ENCODE data around the gene ECE1.
"Not testable (repeated sequence)": the region's sequence is repeated elsewhere in the genome, so short reads cannot be mapped to it uniquely, and the experiment has no call there.

Gene ECE1

GRCh38 chr1:21295545-21295944 lies 5.3 kb upstream of the ECE1 start:
- Histone ChIP-seq H3K9me3 (no peaks in the 10 kb centered on the region), H3K27me3 (ENCODE audit: low read depth) (no peaks in the 10 kb centered on the region), H3K4me3 (no peak overlapping the region), H3K36me3 (replicated peaks) (no peaks in the 10 kb centered on the region), H3K4me1 (peaks cover 3% of the 10 kb centered on the region; the same call in 1 of the 2 replicates)
- in situ Hi-C loops (cut with MboI; ENCODE audit: low sequenced_read_pairs), result no loop called here
- DNase-seq (ENCODE audit: low spot score in 2 of 2), result no peak

- no peak overlapping the region for H3K4me3 ChIP-seq
- no peaks in the 10 kb centered on the region for H3K9me3 ChIP-seq
- no peak for DNase-seq (ENCODE audit: low spot score in 2 of 2)
- peaks cover 5% of the 10 kb centered on the region; the same call in 1 of the 2 replicates for H3K4me1 ChIP-seq
- no peaks in the 10 kb centered on the region for H3K36me3 ChIP-seq (replicated peaks)
- H3K27me3 ChIP-seq (ENCODE audit: low read depth), result no peaks in the 10 kb centered on the region
- in situ Hi-C loops (cut with MboI; ENCODE audit: low sequenced_read_pairs), result no loop called here
Observed at GRCh38 chr1:21295002-21295401, 4.7 kb upstream of the ECE1 start.

GRCh38 chr1:21294266-21294989 lies 4.2 kb upstream of the ECE1 start:
- H3K9me3 ChIP-seq, result no peaks in the 10 kb centered on the region
- peaks cover 8% of the 10 kb centered on the region; the same call in 1 of the 2 replicates for H3K4me1 ChIP-seq
- no peak for DNase-seq (ENCODE audit: low spot score in 2 of 2)
- in situ Hi-C loops (cut with MboI; ENCODE audit: low sequenced_read_pairs), result no loop called here
- H3K4me3 ChIP-seq, result no peak overlapping the region
- H3K27me3 ChIP-seq (ENCODE audit: low read depth), result no peaks in the 10 kb centered on the region
- H3K36me3 ChIP-seq (replicated peaks), result no peaks in the 10 kb centered on the region

GRCh38 chr1:21293537-21294265 lies 3.4 kb upstream of the ECE1 start:
- Histone ChIP-seq H3K4me3 (no peak overlapping the region), H3K27me3 (ENCODE audit: low read depth) (no peaks in the 10 kb centered on the region), H3K4me1 (peaks cover 9% of the 10 kb centered on the region; the same call in 1 of the 2 replicates), H3K36me3 (replicated peaks) (no peaks in the 10 kb centered on the region), H3K9me3 (no peaks in the 10 kb centered on the region)
- DNase-seq (ENCODE audit: low spot score in 2 of 2), result no peak
- in situ Hi-C loops (cut with MboI; ENCODE audit: low sequenced_read_pairs), result no loop called here

- Histone ChIP-seq H3K27me3 (ENCODE audit: low read depth) (no peaks in the 10 kb centered on the region), H3K36me3 (replicated peaks) (no peaks in the 10 kb centered on the region), H3K4me1 (peaks cover 9% of the 10 kb centered on the region; the same call in 1 of the 2 replicates), H3K4me3 (no peak overlapping the region), H3K9me3 (no peaks in the 10 kb centered on the region)
- in situ Hi-C loops (cut with MboI; ENCODE audit: low sequenced_read_pairs), result no loop called here
- no peak for DNase-seq (ENCODE audit: low spot score in 2 of 2)
Observed at GRCh38 chr1:21292984-21293536, 2.8 kb upstream of the ECE1 start.

GRCh38 chr1:21292503-21292983 lies 2.3 kb upstream of the ECE1 start:
- in situ Hi-C loops (cut with MboI; ENCODE audit: low sequenced_read_pairs), result no loop called here
- H3K4me3 ChIP-seq, result no peak overlapping the region
- H3K4me1 ChIP-seq, result peaks cover 9% of the 10 kb centered on the region; the same call in 1 of the 2 replicates
- H3K9me3 ChIP-seq, result no peaks in the 10 kb centered on the region
- no peaks in the 10 kb centered on the region for H3K27me3 ChIP-seq (ENCODE audit: low read depth)
- DNase-seq (ENCODE audit: low spot score in 2 of 2), result no peak
- no peaks in the 10 kb centered on the region for H3K36me3 ChIP-seq (replicated peaks)

GRCh38 chr1:21291964-21292363 lies 1.7 kb upstream of the ECE1 start:
- H3K36me3 ChIP-seq (replicated peaks), result no peaks in the 10 kb centered on the region
- H3K4me1 ChIP-seq, result peaks cover 9% of the 10 kb centered on the region; the same call in 1 of the 2 replicates
- H3K9me3 ChIP-seq, result no peaks in the 10 kb centered on the region
- no peak overlapping the region for H3K4me3 ChIP-seq
- no peaks in the 10 kb centered on the region for H3K27me3 ChIP-seq (ENCODE audit: low read depth)
- in situ Hi-C loops (cut with MboI; ENCODE audit: low sequenced_read_pairs), result no loop called here
- DNase-seq (ENCODE audit: low spot score in 2 of 2), result no peak

GRCh38 chr1:21291184-21291583 lies 921 bp upstream of the ECE1 start:
- no peak overlapping the region for H3K4me3 ChIP-seq
- H3K4me1 ChIP-seq, result peaks cover 9% of the 10 kb centered on the region; the same call in 1 of the 2 replicates
- H3K36me3 ChIP-seq (replicated peaks), result no peaks in the 10 kb centered on the region
- no peaks in the 10 kb centered on the region for H3K27me3 ChIP-seq (ENCODE audit: low read depth)
- H3K9me3 ChIP-seq, result no peaks in the 10 kb centered on the region
- no peak for DNase-seq (ENCODE audit: low spot score in 2 of 2)
- in situ Hi-C loops (cut with MboI; ENCODE audit: low sequenced_read_pairs), result no loop called here

GRCh38 chr1:21290546-21290944 lies 282 bp upstream of the ECE1 start:
- in situ Hi-C loops (cut with MboI; ENCODE audit: low sequenced_read_pairs), result no loop called here
- DNase-seq (ENCODE audit: low spot score in 2 of 2), result no peak
- Histone ChIP-seq H3K27me3 (ENCODE audit: low read depth) (no peaks in the 10 kb centered on the region), H3K4me1 (peaks cover 9% of the 10 kb centered on the region; the same call in 1 of the 2 replicates), H3K9me3 (no peaks in the 10 kb centered on the region), H3K4me3 (peak overlapping the region; percentile 42), H3K36me3 (replicated peaks) (no peaks in the 10 kb centered on the region)

GRCh38 chr1:21289127-21289526 lies 1.1 kb downstream of the ECE1 start:
- in situ Hi-C loops (cut with MboI; ENCODE audit: low sequenced_read_pairs), result no loop called here
- no peaks in the 10 kb centered on the region for H3K27me3 ChIP-seq (ENCODE audit: low read depth)

GRCh38 chr1:21287905-21288514 lies 2.3 kb downstream of the ECE1 start:
- DNase-seq (ENCODE audit: low spot score in 2 of 2), result no peak
- H3K27me3 ChIP-seq (ENCODE audit: low read depth), result no peaks in the 10 kb centered on the region
- H3K4me1 ChIP-seq, result peaks cover 9% of the 10 kb centered on the region; the same call in 1 of the 2 replicates
- H3K9me3 ChIP-seq, result no peaks in the 10 kb centered on the region
- H3K36me3 ChIP-seq (replicated peaks), result no peaks in the 10 kb centered on the region
- in situ Hi-C loops (cut with MboI; ENCODE audit: low sequenced_read_pairs), result no loop called here
- no peak overlapping the region for H3K4me3 ChIP-seq

More at GRCh38 chr1:21289127-21289526, 1.1 kb downstream of the ECE1 start:
- no peak overlapping the region; the same call in 1 of the 2 replicates for H3K4me3 ChIP-seq
- H3K36me3 ChIP-seq (replicated peaks), result no peaks in the 10 kb centered on the region
- peaks cover 9% of the 10 kb centered on the region; the same call in 1 of the 2 replicates for H3K4me1 ChIP-seq
- no peak for DNase-seq (ENCODE audit: low spot score in 2 of 2)
- H3K9me3 ChIP-seq, result no peaks in the 10 kb centered on the region

- H3K36me3 ChIP-seq (replicated peaks); H3K4me3 ChIP-seq; in situ Hi-C loops (cut with MboI; ENCODE audit: low sequenced_read_pairs); H3K9me3 ChIP-seq; H3K27me3 ChIP-seq (ENCODE audit: low read depth); DNase-seq (ENCODE audit: low spot score in 2 of 2); H3K4me1 ChIP-seq: not testable (repeated sequence)
Observed at GRCh38 chr1:21285386-21285785, 4.9 kb downstream of the ECE1 start.

GRCh38 chr1:21285055-21285372 lies 5.2 kb downstream of the ECE1 start:
- in situ Hi-C loops (cut with MboI; ENCODE audit: low sequenced_read_pairs), result no loop called here
- no peak overlapping the region for H3K4me3 ChIP-seq
- peaks cover 3% of the 10 kb centered on the region; the same call in 1 of the 2 replicates for H3K4me1 ChIP-seq
- H3K27me3 ChIP-seq (ENCODE audit: low read depth), result no peaks in the 10 kb centered on the region
- DNase-seq (ENCODE audit: low spot score in 2 of 2), result no peak
- H3K36me3 ChIP-seq (replicated peaks), result no peaks in the 10 kb centered on the region
- H3K9me3 ChIP-seq, result no peaks in the 10 kb centered on the region

Data from HAP-1 (cell line).